Erythroblast (primary cell): ENCODE results near the gene STX5.

ENCODE experiments used
- GATA1 ChIP-seq: IDR thresholded peaks from 2 replicates; pipeline ENCODE4 v1.6.1; 2011; ENCODE audit warnings: low read depth, mild to moderate bottlenecking, control low read depth, low read length, moderate library complexity
- POLR2A ChIP-seq: IDR thresholded peaks from 2 replicates; pipeline ENCODE4 v1.6.1; 2011; ENCODE audit warnings: mild to moderate bottlenecking, low read length

DNA sequence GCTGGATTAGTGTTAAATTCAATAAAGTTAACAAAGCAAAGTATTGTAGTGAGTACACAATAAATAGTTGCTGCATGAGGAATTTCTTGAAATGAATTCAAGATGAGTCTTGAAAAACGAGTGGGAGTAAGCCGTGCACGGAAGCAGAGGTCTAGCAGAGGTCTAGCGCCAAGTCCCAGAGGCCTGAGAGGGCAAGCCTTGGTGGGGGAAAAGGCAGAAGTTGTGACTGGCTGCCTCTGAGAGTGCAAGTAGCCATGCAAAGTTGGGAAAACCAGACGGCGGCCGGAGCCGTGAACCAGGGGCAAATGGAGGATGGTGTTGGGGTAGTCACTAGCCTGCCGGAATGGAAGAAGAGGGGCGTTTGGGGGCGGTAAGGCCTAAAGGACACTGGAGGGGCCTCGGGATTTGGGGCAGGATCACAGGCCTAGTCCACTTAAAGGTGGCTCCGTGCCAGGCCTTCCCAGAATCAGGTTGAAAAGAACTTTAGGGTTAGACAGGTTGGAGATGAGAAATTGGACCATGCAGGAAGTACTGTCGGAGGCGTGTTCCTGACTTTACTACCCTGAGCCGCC, 48.5 kb upstream of the STX5 start:
- no peak for TF ChIP-seq POLR2A
- no peak for TF ChIP-seq GATA1
